Smooth muscle cell of the pulmonary artery (primary cell): ENCODE data around the gene C17orf58. TPM values are rescaled to one million over a fixed set of nuclear protein-coding genes. Genes with fewer than 3 reads are reported as not detected.

Experiments used
- total RNA-seq: library from RNA; depleted of rRNA; stranded (reverse); fragments of >200 nt; gene quantifications from 2 replicates; pipeline ENCODE4 v1.2.3, GENCODE V29; 2014

Gene C17orf58
- total RNA-seq, result 8.2 and 11.7 TPM in 2 replicates

DNA sequence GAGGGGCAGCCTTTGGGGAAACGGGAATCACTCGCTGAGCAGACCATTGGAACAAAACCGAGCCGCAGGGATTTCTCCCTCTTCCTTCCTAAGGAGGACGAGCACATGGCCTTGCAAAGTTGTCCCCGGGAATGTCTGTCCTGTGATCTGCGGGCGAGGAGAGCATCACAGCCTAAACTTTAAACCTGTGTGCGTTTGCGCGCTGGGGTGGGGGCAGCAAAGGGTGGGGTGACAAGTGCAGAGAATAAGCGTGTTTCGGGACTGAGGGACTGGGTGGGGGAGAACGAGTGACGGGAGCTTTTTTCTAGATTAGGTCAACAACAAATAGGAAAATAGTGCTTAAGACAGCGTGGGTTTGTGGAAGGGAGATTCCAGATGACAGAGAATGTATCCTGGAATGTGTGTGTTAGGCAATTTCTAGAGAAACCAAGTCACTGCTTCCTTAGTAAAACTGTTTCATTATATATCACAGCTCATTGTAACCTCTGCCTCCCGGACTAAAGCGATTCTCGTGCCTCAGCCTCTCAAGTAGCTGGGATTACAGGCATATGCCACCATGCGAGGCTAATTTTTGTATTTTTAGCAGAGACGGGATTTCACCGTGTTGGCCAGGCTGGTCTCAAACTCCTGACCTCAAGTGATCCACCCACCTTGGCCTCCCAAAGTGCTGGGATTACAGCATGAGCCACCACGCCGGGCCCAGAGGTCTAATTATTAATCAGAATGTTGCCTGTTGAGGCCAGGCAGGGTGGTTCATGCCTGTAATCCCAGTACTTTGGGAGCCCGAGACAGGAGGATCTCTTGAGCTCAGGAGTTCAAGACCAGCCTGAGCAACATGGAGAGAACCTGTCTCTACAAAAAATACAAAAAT, at the start of gene C17orf58:
TSS of gene C17orf58 (minus strand) at position 169 of the 871 bp plus-strand sequence. CDS start 271 bp downstream, outside the sequence.

DNA sequence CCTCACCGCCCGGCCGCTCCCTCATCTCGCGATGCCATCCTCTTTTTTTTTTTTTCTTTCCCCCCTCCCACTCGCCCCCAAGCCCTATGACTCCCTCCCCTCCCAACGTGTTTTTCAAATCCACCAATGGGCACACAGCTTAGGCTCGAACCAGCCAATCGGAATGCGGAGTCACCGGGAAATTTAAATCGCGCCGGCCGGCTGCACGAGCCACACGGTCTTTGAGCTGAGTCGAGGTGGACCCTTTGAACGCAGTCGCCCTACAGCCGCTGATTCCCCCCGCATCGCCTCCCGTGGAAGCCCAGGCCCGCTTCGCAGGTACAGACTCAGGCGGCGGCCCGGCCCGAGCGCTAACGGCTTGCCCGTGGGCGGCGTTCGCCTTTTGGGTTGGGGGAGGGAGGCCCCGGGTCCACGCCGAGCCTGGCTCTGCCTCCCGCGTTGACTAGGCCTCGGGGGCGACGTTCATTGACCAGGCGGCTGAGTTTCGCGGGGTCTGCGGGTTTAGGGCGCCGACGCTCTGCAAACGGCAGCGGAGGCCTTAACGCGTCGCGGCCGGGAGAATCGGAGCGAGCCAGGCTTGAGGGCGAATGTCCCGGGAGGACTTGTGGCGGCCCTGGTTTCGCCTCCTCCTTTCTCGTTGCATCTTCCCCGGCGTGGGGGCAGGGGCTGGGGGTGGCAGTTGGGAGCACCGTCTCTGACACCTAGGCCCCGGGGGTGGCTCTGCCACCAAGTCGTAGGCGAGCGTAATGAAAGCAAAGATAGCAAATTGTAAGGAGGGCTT, 39.4 kb upstream of the C17orf58 start, which contains the start of gene KPNA2:
TSS of gene KPNA2 (plus strand) at position 213 of the 781 bp plus-strand sequence. CDS start 1,398 bp downstream, outside the sequence.

Other genes starting within 250 kb of the C17orf58 start
- 41.4 and 49.5 TPM in 2 replicates for gene BPTF, start 171.0 kb downstream of the C17orf58 start, total RNA-seq
- gene KPNA2, start 39.3 kb upstream of the C17orf58 start, total RNA-seq, result 49.2 and 56.0 TPM in 2 replicates